T-helper 1 cell treated with Interleukin-12 subunit alpha and Interleukin-12 subunit beta and Interleukin-4 antibody, amounts not matched to agents 30 ng/mL and 1 ng/mL, for 36 hours (primary cell): ENCODE results near the gene REPS1. TPM values are rescaled to one million over a fixed set of nuclear protein-coding genes. Genes with fewer than 3 reads are reported as not detected.
"Not testable (repeated sequence)": the region's sequence is repeated elsewhere in the genome, so short reads cannot be mapped to it uniquely, and the experiment has no call there.

Experiments
- intact Hi-C: fragments of 100-400 bp; cut with micrococcal nuclease; formaldehyde crosslinking; loops from one replicate; pipeline ENCODE4 v1.15.1; 2024
- total RNA-seq: library from RNA; stranded (reverse); gene quantifications from 2 replicates; pipeline ENCODE4 v1.2.3, GENCODE V29; 2022

The REPS1 gene
- total RNA-seq, 1 donor from 2014 or later: 51.2 TPM

DNA sequence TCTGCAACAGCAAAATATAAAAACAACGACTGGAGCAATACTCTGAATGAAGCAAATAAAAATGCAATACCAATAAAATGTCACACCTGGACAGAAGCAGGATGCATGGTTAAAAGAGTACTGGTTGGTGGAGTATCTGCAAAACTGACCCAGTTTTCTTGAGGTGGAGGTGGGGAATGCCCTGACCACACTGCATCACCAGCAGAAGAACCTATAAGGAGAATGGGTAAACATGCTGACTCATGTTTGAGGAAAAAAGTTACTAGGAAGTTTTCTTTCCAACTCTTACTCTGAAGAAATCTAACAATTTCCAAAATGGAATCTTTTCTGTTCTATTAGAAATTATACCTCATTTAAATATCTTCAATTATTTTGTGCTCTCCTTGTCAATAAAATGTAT, 43.6 kb downstream of the REPS1 start:
- intact Hi-C loops: loop anchor here (1.0 to 10.0 kb wide), 2 partner anchors 171 to 1860 kb away; partner anchors contain the start of gene CCDC28A

DNA sequence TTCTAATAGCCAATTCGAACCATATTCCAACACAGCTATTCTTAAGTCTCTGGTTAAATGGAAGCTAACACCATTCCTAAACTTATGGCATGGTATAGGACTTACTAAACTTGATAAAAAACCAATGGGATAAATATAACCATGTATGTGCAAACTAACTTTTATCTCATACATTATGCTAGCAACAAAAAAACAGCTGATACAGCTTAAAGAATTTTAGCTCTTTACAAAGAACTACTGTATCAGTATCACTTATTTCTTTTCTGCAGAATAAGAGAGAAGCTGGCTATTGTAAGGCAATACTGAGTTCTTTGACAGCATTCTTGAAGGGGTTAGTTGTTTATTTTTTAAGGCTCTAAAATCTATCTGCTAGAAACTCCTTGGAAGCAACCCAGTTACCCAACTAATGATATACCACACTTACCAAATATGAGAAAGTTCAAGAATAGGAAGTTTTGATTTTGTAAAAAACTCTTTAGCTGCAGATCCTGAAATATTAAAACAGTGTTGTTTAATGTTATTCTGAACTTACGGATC, 44.9 kb downstream of the REPS1 start:
- intact Hi-C loops: loop anchor here (10.0 kb wide), 1 partner anchor 1862 kb away; no protein-coding TSS in a partner anchor

DNA sequence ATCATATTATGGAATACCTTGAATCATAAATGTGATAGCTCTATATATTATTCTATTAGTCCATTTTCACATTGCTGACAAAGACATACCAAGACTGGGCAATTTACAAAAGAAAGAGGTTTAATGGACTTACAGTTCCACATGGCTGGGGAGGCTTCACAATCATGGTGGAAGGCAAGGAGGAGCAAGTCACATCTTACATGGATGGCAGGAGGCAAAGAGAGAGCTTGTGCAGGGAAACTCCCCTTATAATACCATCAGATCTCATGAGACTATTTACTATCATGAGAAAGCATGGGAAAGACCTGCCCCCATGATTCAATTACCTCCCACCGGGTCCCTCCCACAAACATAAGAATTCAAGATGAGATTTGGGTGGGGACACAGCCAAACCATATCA, 51.2 kb downstream of the REPS1 start:
- intact Hi-C loops: not testable (repeated sequence)

DNA sequence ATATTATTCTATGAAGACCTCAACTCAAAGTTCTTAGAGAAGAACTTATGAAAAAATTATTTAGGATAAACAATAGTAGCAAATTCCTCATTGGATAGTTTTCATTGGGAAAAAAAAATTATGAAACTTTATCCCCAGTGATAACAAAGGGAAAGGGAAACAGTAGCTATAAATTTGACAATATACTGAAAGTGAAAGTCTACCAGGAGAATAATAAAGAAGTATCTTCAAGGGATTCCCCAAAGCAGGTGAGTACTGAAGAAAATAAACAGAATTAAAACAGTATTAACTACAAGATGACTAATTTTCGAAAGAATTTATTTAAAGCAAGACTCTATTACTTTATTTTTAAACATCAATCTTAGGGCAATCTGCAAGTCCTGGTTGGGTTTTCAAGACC, 56.4 kb downstream of the REPS1 start:
- intact Hi-C loops: loop anchor here (1.0 kb wide), 1 partner anchor 8 kb away; no protein-coding TSS in a partner anchor

DNA sequence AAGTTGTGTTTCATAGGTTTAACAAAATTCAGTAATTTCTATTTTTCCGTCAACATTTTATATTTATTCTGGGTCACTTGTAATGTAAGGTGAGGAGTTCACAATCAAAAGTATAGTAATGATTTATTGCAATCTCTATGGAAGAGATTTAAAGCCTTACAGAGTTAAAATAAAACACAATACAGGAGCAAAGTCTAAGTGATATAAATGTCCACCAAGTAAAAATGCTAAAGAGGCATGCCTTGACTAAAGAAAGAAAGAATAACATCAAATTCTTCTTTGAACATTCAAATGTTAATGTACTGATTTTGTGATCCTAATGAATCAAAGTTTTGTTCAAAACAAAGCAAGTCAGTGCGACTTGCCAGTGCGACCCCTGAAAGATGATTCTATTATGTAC, 61.5 kb downstream of the REPS1 start:
- intact Hi-C loops: no loop called here

DNA sequence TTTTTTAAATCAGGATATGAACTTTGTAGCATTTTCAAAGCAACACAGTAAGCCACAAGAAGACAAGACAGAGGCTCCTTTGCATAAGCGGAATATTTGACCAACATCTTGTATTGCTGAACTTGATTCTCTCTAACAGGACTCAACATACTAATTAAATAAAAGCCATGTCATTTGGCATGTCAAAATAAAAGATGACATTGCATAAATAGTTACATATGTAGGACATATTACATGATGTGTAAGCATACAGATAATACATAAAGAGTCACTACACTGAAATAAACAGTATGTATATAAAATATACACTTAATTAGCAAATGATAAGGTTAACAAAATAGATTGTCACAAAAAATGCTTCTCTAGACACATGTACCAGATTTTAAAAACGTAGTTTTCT, 62.2 kb downstream of the REPS1 start:
- intact Hi-C loops: no loop called here

DNA sequence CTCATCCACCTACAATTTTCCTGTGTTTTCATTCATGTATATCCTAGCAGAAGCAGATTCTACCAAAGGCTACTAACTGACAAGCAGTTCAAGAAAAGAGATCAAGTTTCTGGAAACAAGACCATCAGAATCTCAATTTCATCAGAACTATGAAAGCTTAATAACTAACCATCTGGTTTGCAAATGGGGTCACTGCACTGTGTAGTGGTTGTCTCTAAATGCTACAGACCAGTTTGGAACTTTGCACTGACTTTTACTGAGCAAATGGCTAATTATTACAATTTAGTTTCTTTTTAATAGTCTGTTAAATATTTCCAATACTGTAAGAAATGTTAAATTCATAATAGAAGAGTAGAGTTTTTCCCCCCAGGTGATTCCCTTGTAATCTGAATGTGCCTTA, 64.5 kb downstream of the REPS1 start:
- intact Hi-C loops: no loop called here

DNA sequence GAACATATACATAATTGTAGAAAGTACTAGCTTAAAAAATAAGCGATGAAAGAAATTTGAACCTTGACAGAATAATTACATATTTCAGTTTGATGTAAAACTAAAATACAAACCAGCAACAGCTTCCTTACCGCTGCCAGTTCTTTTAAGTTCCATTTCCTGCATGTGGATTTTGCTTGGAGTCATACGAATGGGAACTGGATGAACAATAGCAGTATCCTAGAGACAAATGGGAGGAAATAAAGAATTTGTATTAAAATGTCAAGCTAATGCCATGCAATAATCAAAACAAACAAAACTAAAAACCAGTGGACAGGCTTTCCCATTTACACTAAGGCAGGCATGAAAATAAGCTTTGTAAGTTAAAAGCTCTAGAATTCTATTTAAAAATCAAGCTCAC, 67.1 kb downstream of the REPS1 start:
- intact Hi-C loops: no loop called here

DNA sequence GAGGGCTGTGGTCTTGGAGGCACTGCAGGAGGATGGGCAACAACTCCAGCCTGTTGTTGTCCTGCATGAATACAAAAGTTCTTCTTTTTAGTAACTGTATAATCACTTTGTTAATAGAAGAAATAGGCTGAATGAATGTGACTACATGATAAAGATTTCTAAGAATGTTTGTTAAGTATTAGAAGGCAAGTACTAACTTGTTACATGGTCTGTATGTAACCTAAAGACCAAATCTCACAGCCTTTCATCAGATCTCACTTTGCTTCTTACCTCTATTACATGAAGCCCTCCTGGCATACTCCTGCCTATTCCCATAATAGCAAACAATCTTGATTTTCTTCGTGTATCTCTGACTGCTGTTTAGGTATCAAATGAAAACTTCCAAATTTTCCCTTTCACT, 73.4 kb downstream of the REPS1 start:
- intact Hi-C loops: no loop called here

DNA sequence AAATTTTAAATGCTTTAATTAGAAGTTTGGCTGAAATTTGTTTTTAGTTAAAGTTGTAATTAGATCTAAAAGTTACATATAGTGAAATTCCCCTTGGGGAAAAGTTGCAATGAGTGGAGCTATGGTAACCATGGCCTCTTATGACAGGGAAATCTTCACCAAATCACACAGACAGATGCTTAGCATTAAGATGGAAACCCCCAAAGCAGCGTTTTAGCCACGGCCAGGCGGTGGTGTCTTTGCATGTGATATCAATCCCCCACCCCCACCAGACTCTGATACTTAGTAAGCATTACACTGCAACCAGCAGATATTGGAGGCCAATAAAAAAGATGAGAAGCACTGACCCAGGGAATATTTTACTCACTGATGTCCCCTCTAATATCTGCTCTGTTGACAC, 75.7 kb downstream of the REPS1 start:
- intact Hi-C loops: no loop called here

DNA sequence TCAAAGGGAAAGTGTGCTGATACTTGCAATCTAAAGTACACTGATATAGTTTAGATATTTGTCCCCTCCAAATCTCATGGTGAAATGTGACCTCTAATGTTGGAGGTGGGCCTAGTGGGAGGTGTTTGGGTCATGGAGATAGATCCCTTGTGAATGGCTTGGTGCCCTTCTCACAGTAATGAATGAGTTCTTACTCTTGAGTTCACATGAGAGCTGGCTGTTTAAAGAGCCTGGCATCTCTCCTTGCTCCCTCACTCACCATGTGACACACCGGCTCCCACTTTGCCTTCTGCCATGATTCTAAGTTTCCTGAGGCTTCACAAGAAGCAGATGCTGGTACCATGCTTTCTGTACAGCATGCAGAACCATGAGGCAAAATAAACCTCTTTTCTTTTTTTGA, 78.1 kb downstream of the REPS1 start:
- intact Hi-C loops: no loop called here

DNA sequence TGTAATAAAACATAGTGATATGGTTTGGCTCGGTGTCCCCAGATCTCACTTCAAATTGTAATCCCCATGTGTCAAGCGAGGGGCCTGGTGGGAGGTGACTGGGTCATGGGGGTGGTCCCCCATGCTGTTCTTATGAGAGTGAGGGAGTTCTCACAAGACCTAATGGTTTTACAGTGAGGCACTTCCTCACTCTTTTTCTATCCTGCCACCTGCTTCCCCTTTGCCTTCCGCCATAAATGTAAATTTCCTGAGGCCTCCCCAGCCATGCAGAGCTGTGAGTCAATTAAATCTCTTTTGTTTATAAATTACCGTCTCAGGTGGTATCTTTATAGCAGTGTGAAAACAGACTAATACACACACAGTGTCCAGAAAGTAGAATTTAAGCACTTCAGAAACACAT, 78.5 kb downstream of the REPS1 start:
- intact Hi-C loops: no loop called here

DNA sequence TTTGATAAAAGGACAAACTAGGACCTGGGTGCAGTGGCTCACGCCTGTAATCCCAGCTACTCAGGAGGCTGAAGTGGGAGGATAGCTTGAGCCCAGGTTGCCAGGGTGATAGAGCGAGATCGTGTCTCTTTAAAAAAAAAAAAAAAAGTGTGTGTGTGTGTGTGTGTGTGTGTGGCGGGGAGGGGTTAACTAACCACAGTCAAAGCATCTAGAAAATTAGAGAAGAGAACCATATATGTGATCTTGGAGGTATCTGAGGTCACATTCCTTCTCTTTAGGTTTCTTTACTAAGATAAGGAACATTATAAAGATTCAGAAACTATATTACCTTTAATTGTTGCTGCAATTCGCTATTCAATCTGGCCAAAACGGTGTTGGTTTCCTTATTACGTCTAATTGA, 80.9 kb downstream of the REPS1 start:
- intact Hi-C loops: no loop called here

DNA sequence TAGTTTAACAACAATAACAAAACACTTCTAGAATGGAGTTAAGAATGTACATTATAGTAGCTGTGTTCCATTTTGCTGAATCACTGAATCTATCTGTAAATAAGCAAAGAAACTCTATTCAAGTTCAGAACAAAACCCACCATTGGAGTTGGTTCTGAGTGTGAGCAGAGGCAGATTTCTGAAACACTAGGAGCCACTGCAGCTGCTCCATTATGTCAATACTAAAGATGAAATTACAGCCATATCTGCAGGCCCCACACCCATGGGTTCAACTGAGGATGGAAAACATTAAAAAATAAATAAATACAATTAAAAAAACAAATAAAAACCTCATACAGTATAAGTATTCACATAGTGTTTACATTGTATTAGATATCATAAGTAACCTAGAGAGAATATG, 91.0 kb downstream of the REPS1 start:
- intact Hi-C loops: no loop called here

DNA sequence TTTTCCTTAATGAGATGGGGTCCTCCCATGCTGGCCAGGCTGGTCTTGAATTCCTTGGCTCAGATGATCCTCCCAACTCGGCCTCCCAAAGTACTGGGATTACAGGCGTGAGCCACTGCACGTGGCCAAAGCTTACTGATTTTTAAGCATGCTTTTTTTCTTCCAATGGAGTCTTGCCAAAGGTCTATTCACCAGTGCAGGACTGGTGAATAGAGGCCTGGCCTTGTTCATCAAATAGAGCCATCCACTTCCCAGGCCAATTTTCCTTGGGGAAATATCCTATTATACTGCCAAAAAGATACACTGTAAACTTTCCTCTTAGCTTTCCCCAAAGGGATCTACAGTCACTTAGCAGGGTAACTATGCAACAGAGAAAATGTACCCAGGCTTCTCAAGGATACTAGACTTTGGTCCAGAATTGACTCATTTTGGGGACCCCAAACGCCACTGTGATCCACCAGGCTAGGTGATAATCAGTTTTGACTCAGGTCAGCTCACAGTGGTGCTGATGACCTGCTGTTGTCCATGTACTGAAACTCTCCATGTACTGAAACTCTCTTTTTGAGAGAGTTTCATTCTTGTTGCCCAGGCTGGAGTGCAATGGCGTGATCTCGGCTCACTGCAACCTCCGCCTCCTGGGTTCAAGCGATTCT, 91.8 kb downstream of the REPS1 start:
- intact Hi-C loops: no loop called here

DNA sequence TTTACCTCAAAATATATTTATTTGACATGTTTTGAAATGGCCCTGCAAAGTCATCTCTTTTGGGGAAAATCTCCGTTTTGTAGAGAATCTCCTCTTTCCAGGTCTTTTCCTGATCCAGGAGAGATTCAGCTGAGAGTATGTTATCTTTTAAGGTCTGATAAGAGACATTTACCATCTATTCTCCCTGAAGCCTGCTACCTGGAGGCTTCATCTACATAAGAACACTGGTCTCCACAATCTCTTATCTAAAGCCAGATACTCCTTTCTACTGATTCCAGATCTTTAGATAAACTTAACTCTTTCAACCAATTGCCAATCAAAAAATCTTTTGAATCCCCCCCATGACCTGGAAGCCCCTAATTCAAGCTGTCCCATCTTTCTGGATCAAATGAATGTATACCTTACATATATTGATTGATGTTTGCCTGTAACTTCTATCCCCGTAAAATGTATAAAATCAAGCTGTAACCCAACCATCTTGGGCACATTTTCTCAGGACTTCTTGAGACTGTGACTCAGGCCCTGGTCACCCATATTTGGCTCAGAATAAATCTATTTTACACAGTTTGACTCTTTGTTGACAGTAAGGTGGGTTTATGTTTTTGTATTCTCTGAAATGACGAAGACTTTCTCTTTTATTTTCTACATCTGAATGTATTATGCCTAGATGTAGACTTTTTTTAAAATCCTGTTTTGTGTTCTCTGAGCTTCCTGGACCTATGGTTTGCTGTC, 96.6 kb downstream of the REPS1 start:
- intact Hi-C loops: loop anchor here (5.0 kb wide), 1 partner anchor 79 kb away; no protein-coding TSS in a partner anchor

DNA sequence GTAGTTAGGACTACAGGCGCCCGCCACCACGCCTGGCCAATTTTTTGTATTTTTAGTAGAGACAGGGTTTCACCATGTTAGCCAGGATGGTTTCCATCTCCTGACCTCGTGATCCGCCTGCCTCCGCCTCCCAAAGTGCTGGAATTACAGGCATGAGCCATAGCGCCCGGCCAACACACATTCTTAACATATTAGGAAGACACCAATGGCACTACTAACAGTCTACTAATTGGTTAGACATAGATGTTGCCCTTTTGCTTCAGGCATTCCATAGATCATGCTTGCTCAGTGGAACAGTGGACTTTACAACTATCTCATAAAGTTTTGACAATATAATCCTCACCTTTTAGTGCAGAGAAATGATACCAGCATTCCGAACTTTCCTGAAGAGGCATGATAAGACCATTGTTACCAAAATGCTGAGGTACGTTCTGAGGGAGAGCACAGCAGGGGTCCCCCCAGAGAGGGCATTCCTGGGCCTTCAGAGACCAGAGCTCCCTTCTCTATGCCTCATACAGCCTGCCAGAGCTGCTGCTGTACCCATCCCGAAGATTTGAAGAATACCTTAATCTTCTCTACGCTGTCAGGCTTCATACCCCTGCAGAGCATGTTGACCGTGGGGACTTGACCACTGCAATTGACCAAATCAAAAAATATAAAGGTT, 102.8 kb downstream of the REPS1 start:
- intact Hi-C loops: no loop called here

DNA sequence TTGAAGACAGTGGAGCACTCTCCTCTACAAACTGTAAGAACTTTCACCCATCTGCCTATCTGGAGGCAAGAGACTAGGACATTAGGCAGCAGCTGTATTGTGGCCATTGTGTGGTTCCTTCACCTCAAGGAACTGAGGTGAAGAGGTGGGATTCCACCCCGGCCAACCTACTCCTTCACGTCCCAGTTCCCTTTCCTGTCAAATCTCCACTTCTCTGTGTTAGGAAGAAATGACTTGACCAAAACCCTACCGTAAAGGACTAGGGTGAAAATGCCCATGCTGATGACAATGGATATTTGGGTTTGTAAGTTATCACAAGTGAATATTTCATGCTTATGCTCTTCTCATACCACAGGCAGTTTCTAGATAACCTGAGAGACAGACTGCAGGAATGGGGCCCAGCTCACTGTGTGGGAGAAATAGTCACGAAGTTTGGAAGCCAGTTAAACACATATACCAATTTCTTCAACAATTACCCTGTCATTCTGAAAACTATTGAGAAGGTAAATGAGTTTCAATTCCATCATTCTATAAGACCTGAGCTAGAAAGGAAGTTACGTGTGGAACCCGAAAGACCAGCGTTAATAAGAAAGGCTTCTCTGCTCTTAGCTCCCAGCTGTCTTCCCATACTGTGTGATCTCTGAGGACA, 105.6 kb downstream of the REPS1 start:
- intact Hi-C loops: no loop called here

DNA sequence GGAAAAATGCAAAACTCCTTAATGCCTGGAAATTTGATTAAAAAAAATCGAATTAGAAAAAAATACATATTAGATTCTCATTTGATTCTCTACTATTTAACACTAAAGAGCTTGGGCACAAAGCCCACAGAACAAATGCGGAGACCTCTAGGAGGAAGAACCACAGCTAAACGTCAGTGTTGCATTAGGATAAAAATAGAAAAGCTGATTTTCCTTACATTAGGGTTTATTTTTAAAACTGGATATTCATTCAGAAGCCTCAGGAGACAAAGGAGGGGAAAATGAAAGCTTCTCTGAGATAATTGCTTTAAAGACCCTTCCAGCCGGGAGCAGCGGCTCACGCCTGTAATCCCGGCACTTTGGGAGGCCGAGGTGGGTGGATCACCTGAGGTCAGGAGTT, 114.9 kb downstream of the REPS1 start:
- intact Hi-C loops: no loop called here

DNA sequence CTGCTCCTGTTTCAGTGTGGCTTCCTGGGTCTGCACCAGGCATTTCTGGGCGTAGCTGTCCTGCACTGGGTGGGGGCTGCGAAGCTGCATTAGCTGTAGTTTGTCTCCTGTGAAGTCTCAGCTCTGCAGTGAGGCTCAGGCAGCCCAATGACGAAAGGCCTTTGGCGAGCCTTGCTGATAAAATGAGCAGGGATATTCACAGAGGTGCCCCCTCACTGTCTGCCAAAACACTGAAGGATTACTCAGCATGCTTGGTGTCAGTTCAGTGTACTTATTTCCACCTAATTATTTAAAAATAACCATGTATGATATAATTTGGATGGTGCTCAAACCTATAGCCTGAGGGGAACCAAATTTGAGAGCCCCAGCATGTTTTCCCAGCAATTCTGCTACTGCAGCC, 118.7 kb downstream of the REPS1 start:
- intact Hi-C loops: no loop called here

DNA sequence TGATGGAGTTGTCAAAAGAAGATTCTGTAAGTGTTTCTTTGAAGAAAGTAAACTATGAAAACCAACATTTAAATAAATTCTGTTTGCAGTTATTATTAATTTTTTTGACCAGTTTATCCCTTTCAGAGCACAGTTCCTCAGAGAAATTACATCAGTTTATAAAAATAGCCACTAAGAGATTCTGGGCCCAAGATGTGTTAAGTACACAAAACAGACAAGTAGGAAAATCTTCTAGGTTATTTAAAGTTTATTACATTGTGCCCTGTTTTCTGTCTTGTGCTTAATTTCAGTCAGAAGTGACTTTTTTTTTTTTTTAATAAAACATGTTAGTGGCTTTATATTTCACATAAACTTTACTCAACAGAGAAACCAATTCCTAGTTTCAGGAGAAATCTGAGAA, 119.9 kb downstream of the REPS1 start:
- intact Hi-C loops: no loop called here
